HG03442 (cell line): ENCODE measurements around the gene SPINK5.
"Not testable (repeated sequence)": the region's sequence is repeated elsewhere in the genome, so short reads cannot be mapped to it uniquely, and the experiment has no call there.

Experiments
- ATAC-seq: cut with Tn5 transposase; IDR thresholded peaks from one replicate; pipeline ENCODE4 v1.9.1; 2021; ENCODE audit warnings: mild to moderate bottlenecking, moderate library complexity; ENCODE audit not compliant: unreplicated experiment

Gene SPINK5

GRCh38 chr5:148063861-148064260 is at the start of gene SPINK5:
SPINK5 (plus strand) TSS chr5:148063980; CDS start chr5:148064045, 65 bp downstream.
- no peak for ATAC-seq

GRCh38 chr5:148014276-148014675 is 49.5 kb upstream of the SPINK5 start:
- no peak for ATAC-seq

- ATAC-seq, result no peak
These were observed 43.4 kb upstream of the SPINK5 start for GRCh38 chr5:148020257-148020988.

- ATAC-seq, result no peak
These were observed 36.3 kb upstream of the SPINK5 start for GRCh38 chr5:148027505-148027904.

GRCh38 chr5:148029131-148029530 is 34.6 kb upstream of the SPINK5 start:
- ATAC-seq, result no peak

GRCh38 chr5:148033134-148033533 is 30.6 kb upstream of the SPINK5 start:
- ATAC-seq, result no peak

- no peak for ATAC-seq
These were observed 28.1 kb upstream of the SPINK5 start for GRCh38 chr5:148035676-148036075.

- ATAC-seq, result no peak
These were observed 20.9 kb upstream of the SPINK5 start for GRCh38 chr5:148042881-148043280.

- no peak for ATAC-seq
These were observed 20.1 kb upstream of the SPINK5 start for GRCh38 chr5:148043705-148044104.

GRCh38 chr5:148055160-148055559 is 8.6 kb upstream of the SPINK5 start:
- ATAC-seq, result not testable (repeated sequence)

- no peak for ATAC-seq
These were observed 3.5 kb upstream of the SPINK5 start for GRCh38 chr5:148060309-148060708.

GRCh38 chr5:148060881-148061280 is 2.9 kb upstream of the SPINK5 start:
- no peak for ATAC-seq

- ATAC-seq, result no peak
These were observed 6.8 kb downstream of the SPINK5 start for GRCh38 chr5:148070621-148071020.

GRCh38 chr5:148072207-148072606 is 8.4 kb downstream of the SPINK5 start:
- no peak for ATAC-seq

- no peak for ATAC-seq
These were observed 11.7 kb downstream of the SPINK5 start for GRCh38 chr5:148075529-148075928.

GRCh38 chr5:148083203-148083602 is 19.4 kb downstream of the SPINK5 start:
- ATAC-seq, result no peak

- no peak for ATAC-seq
These were observed 20.5 kb downstream of the SPINK5 start for GRCh38 chr5:148084269-148084668.

GRCh38 chr5:148085310-148085709 is 21.5 kb downstream of the SPINK5 start:
- no peak for ATAC-seq

- ATAC-seq, result no peak
These were observed 22.4 kb downstream of the SPINK5 start for GRCh38 chr5:148085977-148086705.

- no peak for ATAC-seq
These were observed 26.5 kb downstream of the SPINK5 start for GRCh38 chr5:148090146-148090772.

- ATAC-seq, result peak; percentile 70
These were observed 27.0 kb downstream of the SPINK5 start for GRCh38 chr5:148090773-148091250.
